ENCODE data around the gene TERF2IP. TPM values are rescaled to one million over a fixed set of nuclear protein-coding genes. Genes with fewer than 3 reads are reported as not detected.

Gene TERF2IP, protein sequence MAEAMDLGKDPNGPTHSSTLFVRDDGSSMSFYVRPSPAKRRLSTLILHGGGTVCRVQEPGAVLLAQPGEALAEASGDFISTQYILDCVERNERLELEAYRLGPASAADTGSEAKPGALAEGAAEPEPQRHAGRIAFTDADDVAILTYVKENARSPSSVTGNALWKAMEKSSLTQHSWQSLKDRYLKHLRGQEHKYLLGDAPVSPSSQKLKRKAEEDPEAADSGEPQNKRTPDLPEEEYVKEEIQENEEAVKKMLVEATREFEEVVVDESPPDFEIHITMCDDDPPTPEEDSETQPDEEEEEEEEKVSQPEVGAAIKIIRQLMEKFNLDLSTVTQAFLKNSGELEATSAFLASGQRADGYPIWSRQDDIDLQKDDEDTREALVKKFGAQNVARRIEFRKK
- total RNA-seq: 79.2 TPM

- ATAC-seq (peak; percentile 99), DNase-seq (ENCODE audit: low spot score) (peak; percentile 95)
- intact Hi-C loops (cut with DNase I): no loop called here
These were observed at the start of gene TERF2IP, which contains the start of gene KARS1 for GRCh38 chr16:75647492-75648264. Gene TERF2IP (plus strand): TSS chr16:75647773. CDS start chr16:75647883, 110 bp downstream. Gene KARS1 (minus strand): TSS chr16:75647665. CDS start chr16:75647639, 26 bp downstream.

DNA sequence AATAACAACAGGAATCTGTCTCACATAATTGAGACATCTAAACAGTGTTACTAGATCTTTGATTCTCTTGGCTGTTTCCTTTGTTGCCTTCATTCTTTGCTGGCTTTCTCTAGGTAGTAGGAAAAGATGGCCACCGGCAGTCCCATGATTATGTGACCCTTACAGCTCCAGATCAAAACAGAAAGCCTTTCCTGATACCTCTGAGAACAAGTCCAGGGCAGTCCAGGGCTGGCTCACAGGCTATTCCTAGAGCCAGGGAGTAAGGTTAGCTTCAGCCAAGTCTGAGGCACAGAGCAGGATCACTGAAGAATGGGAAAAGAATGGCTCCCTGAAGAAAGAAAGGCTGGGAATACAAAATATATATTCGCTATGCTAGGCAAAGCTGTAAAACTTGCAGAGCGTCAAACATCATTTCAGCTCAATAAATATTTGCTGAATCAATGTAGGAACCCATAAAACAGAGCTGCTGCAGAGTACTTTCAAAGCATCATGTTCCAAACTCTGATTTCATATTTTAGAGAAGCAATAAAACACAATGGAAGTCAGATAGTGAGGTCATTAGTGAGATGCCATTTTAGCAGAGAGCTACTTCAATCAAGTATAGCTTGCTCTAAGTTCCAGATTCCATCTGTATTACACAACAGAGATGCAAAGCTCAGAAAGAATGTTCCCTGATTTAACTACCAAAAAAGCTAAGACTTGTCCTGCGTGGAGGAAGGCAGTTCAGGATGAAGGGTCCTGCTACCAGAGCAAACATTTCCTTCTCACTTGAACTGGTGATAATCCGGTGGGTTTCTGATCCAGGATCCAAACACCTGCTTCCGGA is 47.9 kb upstream of the TERF2IP start:
- intact Hi-C loops (cut with DNase I): no loop called here
- no peak for DNase-seq (ENCODE audit: low spot score)
- ATAC-seq: no peak

DNA sequence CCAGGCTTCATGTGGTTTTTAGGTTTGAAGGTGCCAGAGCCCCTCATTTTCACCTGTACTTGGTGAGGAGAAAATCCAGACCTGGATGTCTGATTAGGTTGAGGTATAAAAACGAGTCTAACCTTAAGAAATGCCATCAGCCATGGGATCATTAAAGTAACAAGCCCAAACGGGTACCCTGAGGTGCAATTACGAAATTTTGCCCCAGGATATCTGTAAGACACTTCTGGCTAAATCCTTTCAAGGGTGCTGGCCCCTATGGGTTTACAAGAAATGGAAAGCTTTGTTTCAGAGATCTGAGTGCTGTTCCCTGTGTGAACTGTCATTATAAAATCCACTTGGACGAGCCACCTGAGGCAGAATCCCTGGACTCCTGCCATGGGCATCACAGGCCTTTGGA is 44.3 kb upstream of the TERF2IP start:
- no peak for ATAC-seq
- intact Hi-C loops (cut with DNase I): no loop called here
- no peak for DNase-seq (ENCODE audit: low spot score)

- DNase-seq (ENCODE audit: low spot score) (no peak), ATAC-seq (no peak)
- intact Hi-C loops (cut with DNase I): no loop called here
These were observed 41.1 kb upstream of the TERF2IP start for GRCh38 chr16:75606507-75606906.

DNA sequence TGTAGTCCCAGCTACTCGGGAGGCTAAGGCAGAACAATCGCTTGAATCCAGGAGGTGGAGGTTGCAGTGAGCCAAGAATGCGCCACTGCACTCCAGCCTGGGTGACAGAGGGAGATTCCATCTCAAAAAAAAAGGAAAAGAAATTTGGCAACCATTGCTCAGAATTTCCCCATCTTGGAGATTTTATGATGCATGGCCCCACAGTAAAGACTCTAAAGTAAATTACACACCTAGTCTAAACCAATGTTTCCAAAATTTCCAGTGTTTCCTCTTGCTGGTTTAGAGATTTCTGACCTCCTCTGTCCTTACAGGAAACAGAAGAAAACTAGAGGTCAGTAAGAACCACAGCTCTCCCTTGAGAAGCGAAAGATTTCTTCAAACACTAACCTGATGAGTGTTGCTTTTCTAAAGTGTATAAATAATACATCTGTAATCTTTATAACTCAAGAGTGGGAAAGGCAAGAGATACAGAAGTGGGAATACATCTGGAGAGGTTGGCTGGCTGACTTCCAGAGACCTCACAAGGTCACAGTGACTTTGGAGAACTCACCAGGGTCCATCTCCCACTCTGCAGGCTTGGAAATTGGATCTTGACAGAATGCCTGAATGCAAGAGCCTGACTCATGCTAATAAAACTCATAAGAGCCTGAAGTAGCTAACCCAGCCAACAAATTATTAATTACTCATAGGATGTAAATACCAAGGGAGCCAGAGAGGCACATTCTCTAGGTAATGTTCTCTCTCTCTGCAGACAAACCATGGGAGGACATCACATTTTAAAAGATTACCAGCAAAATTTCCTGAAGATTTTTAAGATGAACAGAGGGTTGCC is 33.3 kb upstream of the TERF2IP start:
- intact Hi-C loops (cut with DNase I): no loop called here
- ATAC-seq: no peak
- DNase-seq (ENCODE audit: low spot score): no peak

GRCh38 chr16:75615619-75616018 is 32.0 kb upstream of the TERF2IP start:
- ATAC-seq: no peak
- no peak for DNase-seq (ENCODE audit: low spot score)
- intact Hi-C loops (cut with DNase I): no loop called here

DNA sequence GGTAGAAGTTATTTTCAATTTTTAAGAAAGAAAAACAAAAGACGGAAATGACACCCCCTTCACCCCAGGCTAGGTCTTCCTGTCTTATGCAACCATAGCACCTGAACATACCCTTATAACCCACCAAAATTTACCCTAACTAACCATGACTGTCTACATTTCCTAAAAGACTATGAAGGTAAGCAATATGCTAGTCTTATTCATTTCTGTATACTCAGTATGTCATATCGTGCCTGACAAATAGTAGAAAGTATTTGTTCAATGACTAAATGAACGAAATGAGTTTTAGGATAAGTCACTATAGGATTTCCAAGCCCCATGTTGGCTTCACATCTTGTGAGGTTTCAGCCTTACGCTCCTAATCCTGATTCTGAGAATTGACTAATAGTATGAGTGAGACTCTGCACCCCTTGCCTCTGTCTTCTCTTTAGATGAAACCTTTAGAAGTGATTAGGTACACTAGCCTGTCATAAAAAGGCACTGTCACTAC is 31.0 kb upstream of the TERF2IP start:
- no peak for DNase-seq (ENCODE audit: low spot score)
- intact Hi-C loops (cut with DNase I): no loop called here
- ATAC-seq: no peak

DNA sequence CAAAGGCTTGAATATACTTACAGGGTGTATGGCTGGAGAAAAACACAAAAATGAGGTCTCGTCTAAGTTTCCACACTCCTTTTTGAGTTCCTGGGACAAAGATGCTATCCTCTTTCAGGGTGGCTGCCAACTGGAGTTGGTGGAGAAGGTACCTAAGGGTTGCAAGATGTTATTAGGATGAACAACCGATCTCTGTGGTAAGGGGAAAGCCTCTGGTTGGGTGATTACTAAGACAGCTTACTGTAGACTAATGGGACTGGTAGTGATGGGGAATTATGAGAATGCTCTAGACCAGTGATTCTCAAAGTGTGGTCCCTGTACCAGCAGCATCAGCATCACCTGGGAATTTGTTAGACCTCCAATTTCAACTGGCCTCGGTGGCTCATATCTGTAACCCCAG is 30.5 kb upstream of the TERF2IP start:
- ATAC-seq: no peak
- intact Hi-C loops (cut with DNase I): no loop called here
- no peak for DNase-seq (ENCODE audit: low spot score)

GRCh38 chr16:75618780-75619179 is 28.8 kb upstream of the TERF2IP start:
- ATAC-seq (no peak), DNase-seq (ENCODE audit: low spot score) (no peak)
- intact Hi-C loops (cut with DNase I): no loop called here

- DNase-seq (ENCODE audit: low spot score) (no peak), ATAC-seq (no peak)
- intact Hi-C loops (cut with DNase I): no loop called here
These were observed 27.0 kb upstream of the TERF2IP start for GRCh38 chr16:75620326-75621169.

GRCh38 chr16:75621170-75621477 is 26.4 kb upstream of the TERF2IP start:
- no peak for DNase-seq (ENCODE audit: low spot score)
- ATAC-seq: no peak
- intact Hi-C loops (cut with DNase I): no loop called here

- intact Hi-C loops (cut with DNase I): no loop called here
- DNase-seq (ENCODE audit: low spot score): peak; percentile 99
- ATAC-seq: peak; percentile 99
These were observed 24.6 kb upstream of the TERF2IP start, which contains the start of gene ADAT1 for GRCh38 chr16:75622761-75623605. Gene ADAT1 (minus strand): TSS chr16:75623281. CDS start chr16:75620799, 2,482 bp downstream.

GRCh38 chr16:75624921-75625334 is 22.6 kb upstream of the TERF2IP start:
- no peak for ATAC-seq
- DNase-seq (ENCODE audit: low spot score): no peak
- intact Hi-C loops (cut with DNase I): no loop called here

GRCh38 chr16:75626806-75627205 is 20.8 kb upstream of the TERF2IP start:
- ATAC-seq: no peak

GRCh38 chr16:75627851-75628250 is 19.7 kb upstream of the TERF2IP start:
- intact Hi-C loops (cut with DNase I): no loop called here
- DNase-seq (ENCODE audit: low spot score): no peak
- ATAC-seq: no peak

More at GRCh38 chr16:75626806-75627205, 20.8 kb upstream of the TERF2IP start:
- intact Hi-C loops (cut with DNase I): no loop called here
- DNase-seq (ENCODE audit: low spot score): no peak

- intact Hi-C loops (cut with DNase I): no loop called here
These were observed 19.2 kb upstream of the TERF2IP start for GRCh38 chr16:75628351-75628750.

GRCh38 chr16:75629132-75629531 is 18.4 kb upstream of the TERF2IP start:
- DNase-seq (ENCODE audit: low spot score): no peak
- intact Hi-C loops (cut with DNase I): no loop called here
- no peak for ATAC-seq

More at GRCh38 chr16:75628351-75628750, 19.2 kb upstream of the TERF2IP start:
- no peak for ATAC-seq
- DNase-seq (ENCODE audit: low spot score): no peak

Data from sciatic nerve (tissue), 2 donors.